H1 (cell line): ENCODE measurements around the gene CCNE1.

Experiments
- ASH2L ChIP-seq: fragments of 200-600, 300-600 bp; sonication (generic); IDR thresholded peaks from one replicate; pipeline ENCODE4 v1.7.1; 2017; ENCODE audit warnings: low read length
- CTCF ChIP-seq, 3 experiments: IDR thresholded peaks; 1 replicate in 2 of 3; 2 replicates in 1 of 3; pipeline versions ENCODE4 v1.5.1 to v1.6.1; 2011; ENCODE audit warnings: low read length in 3 of 3, mild to moderate bottlenecking in 3 of 3, inconsistent platforms in 2 of 3, low read depth in 1 of 3, moderate library complexity in 1 of 3; ENCODE audit not compliant: insufficient read depth in 1 of 3; ENCODE audit errors: control extremely low read depth in 1 of 3
- EP300 ChIP-seq, 2 experiments: IDR thresholded peaks; 1 replicate in 1 of 2; 2 replicates in 1 of 2; pipeline ENCODE4 v1.6.1; 2011 to 2012; ENCODE audit warnings: low read depth in 2 of 2, low read length in 2 of 2, mild to moderate bottlenecking in 2 of 2, borderline replicate concordance in 1 of 2, inconsistent platforms in 1 of 2, moderate library complexity in 1 of 2
- EZH2 ChIP-seq: fragments of 200-600 bp; sonication (generic); IDR thresholded peaks from 2 replicates; pipeline ENCODE4 v1.7.1; 2012; ENCODE audit warnings: low read depth, mild to moderate bottlenecking, moderate library complexity, low read length, inconsistent platforms; ENCODE audit not compliant: severe bottlenecking
- HDAC2 ChIP-seq, 2 experiments: fragments of 300-600 bp in 1 of 2; sonication (generic) in 1 of 2; IDR thresholded peaks; 2 replicates each; pipeline ENCODE4 v1.6.1; 2011 to 2012; ENCODE audit warnings: low read depth in 2 of 2, low read length in 2 of 2, mild to moderate bottlenecking in 2 of 2, moderate library complexity in 2 of 2, borderline replicate concordance in 1 of 2, inconsistent platforms in 1 of 2
- KDM1A ChIP-seq: fragments of 200-600, 300-600 bp; sonication (generic); IDR thresholded peaks from 2 replicates; pipeline ENCODE4 v1.7.1; 2016; ENCODE audit warnings: mild to moderate bottlenecking, low read length, borderline replicate concordance
- MAFK ChIP-seq: IDR thresholded peaks from 2 replicates; pipeline ENCODE4 v1.6.1; 2012; ENCODE audit warnings: low read depth, mild to moderate bottlenecking, improper control_type of control experiment, low read length
- MAX ChIP-seq: IDR thresholded peaks from 2 replicates; pipeline ENCODE4 v1.6.1; 2012; ENCODE audit warnings: inconsistent platforms
- POLR2A ChIP-seq, 2 experiments: IDR thresholded peaks; 1 replicate in 1 of 2; 2 replicates in 1 of 2; pipeline ENCODE4 v1.6.1; 2011; ENCODE audit warnings: low read depth in 2 of 2, low read length in 2 of 2, mild to moderate bottlenecking in 2 of 2; ENCODE audit errors: control extremely low read depth in 1 of 2
- POLR2AphosphoS5 ChIP-seq: IDR thresholded peaks from 2 replicates; pipeline ENCODE4 v1.6.1; 2011; ENCODE audit warnings: low read depth, low read length
- RAD21 ChIP-seq, 2 experiments: IDR thresholded peaks in 1 of 2; conservative IDR thresholded peaks in 1 of 2; 2 replicates each; pipeline ENCODE4 v1.6.1; 2011; ENCODE audit warnings: low read depth in 2 of 2, low read length in 2 of 2, improper control_type of control experiment in 1 of 2, inconsistent platforms in 1 of 2, mild to moderate bottlenecking in 1 of 2, moderate library complexity in 1 of 2
- RXRA ChIP-seq: IDR thresholded peaks from 2 replicates; pipeline ENCODE4 v1.6.1; 2011; ENCODE audit warnings: low read depth, mild to moderate bottlenecking, low read length, moderate library complexity; ENCODE audit not compliant: insufficient read depth
- YY1 ChIP-seq: IDR thresholded peaks from 2 replicates; pipeline ENCODE4 v1.6.1; 2011; ENCODE audit warnings: low read depth, mild to moderate bottlenecking, low read length

- TF ChIP-seq EZH2 (no peak), YY1 (no peak), HDAC2 (IDR thresholded peaks at IDR 0.05; ENCODE audit: borderline replicate concordance in 1 of 2, low read depth in 2 of 2, low read length in 2 of 2) (no peak), MAX (no peak), POLR2A (IDR thresholded peaks at IDR 0.05; ENCODE audit: control extremely low read depth in 1 of 2, low read depth in 2 of 2, low read length in 2 of 2) (no peak), CTCF (IDR thresholded peaks at IDR 0.05; ENCODE audit: control extremely low read depth in 1 of 3, insufficient read depth in 1 of 3, low read depth in 1 of 3, low read length in 3 of 3) (no peak), EP300 (IDR thresholded peaks at IDR 0.05; ENCODE audit: borderline replicate concordance in 1 of 2, low read depth in 2 of 2, low read length in 2 of 2) (no peak), KDM1A (no peak), RXRA (no peak), MAFK (no peak), RAD21 (IDR thresholded peaks at IDR 0.05 in 1 of 2, conservative IDR thresholded peaks at IDR 0.05 in 1 of 2; ENCODE audit: low read depth in 2 of 2, low read length in 2 of 2) (no peak), POLR2AphosphoS5 (no peak), ASH2L (no peak)
These were observed 30.0 kb downstream of the CCNE1 start for GRCh38 chr19:29841559-29842367.
